ENCODE measurements around the gene THOC2. TPM values are rescaled to one million over a fixed set of nuclear protein-coding genes. Genes with fewer than 3 reads are reported as not detected.
"Not testable (repeated sequence)": the region's sequence is repeated elsewhere in the genome, so short reads cannot be mapped to it uniquely, and the experiment has no call there.

The THOC2 gene, protein sequence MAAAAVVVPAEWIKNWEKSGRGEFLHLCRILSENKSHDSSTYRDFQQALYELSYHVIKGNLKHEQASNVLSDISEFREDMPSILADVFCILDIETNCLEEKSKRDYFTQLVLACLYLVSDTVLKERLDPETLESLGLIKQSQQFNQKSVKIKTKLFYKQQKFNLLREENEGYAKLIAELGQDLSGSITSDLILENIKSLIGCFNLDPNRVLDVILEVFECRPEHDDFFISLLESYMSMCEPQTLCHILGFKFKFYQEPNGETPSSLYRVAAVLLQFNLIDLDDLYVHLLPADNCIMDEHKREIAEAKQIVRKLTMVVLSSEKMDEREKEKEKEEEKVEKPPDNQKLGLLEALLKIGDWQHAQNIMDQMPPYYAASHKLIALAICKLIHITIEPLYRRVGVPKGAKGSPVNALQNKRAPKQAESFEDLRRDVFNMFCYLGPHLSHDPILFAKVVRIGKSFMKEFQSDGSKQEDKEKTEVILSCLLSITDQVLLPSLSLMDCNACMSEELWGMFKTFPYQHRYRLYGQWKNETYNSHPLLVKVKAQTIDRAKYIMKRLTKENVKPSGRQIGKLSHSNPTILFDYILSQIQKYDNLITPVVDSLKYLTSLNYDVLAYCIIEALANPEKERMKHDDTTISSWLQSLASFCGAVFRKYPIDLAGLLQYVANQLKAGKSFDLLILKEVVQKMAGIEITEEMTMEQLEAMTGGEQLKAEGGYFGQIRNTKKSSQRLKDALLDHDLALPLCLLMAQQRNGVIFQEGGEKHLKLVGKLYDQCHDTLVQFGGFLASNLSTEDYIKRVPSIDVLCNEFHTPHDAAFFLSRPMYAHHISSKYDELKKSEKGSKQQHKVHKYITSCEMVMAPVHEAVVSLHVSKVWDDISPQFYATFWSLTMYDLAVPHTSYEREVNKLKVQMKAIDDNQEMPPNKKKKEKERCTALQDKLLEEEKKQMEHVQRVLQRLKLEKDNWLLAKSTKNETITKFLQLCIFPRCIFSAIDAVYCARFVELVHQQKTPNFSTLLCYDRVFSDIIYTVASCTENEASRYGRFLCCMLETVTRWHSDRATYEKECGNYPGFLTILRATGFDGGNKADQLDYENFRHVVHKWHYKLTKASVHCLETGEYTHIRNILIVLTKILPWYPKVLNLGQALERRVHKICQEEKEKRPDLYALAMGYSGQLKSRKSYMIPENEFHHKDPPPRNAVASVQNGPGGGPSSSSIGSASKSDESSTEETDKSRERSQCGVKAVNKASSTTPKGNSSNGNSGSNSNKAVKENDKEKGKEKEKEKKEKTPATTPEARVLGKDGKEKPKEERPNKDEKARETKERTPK (N-terminal part only)
- total RNA-seq (100 to 1,000 TPM in 1 of 9 donors, 10 to 100 TPM in 8; 30.0 to 106 (median 61.8) TPM), polyA plus RNA-seq (10 to 100 TPM; 58.6 to 98.2 (median 65.0) TPM)
- long read RNA-seq, donor 1, partial matches to known transcripts, result 0 of 6 reads
- long read RNA-seq, donor 1, other reads (novel, unspliced or antisense), result 0 of 6 reads
- long read RNA-seq, donor 2, transcript THOC2-211 (3 exons, 689 nt), result major isoform, 13 of 24 reads
- long read RNA-seq, donor 2, partial matches to known transcripts, result 9 of 24 reads
- long read RNA-seq, donor 2, other reads (novel, unspliced or antisense), result 0 of 24 reads
- long read RNA-seq, donor 3, partial matches to known transcripts, result 9 of 11 reads
- long read RNA-seq, donor 3, other reads (novel, unspliced or antisense), result 0 of 11 reads
- long read RNA-seq, donor 4, partial matches to known transcripts, result 21 of 23 reads
- long read RNA-seq, donor 4, other reads (novel, unspliced or antisense), result 2 of 23 reads
- long read RNA-seq, donor 5, full-length matches to known transcripts, result 2 of 30 reads
- long read RNA-seq, donor 5, partial matches to known transcripts, result 18 of 30 reads
- long read RNA-seq, donor 5, other reads (novel, unspliced or antisense), result 10 of 30 reads
- long read RNA-seq, donor 6, partial matches to known transcripts, result 19 of 23 reads
- long read RNA-seq, donor 6, other reads (novel, unspliced or antisense), result 4 of 23 reads
- long read RNA-seq, donor 7, full-length matches to known transcripts, result 14 of 14 reads
- long read RNA-seq, donor 7, partial matches to known transcripts, result 0 of 14 reads
- long read RNA-seq, donor 7, other reads (novel, unspliced or antisense), result 0 of 14 reads
- long read RNA-seq, donor 8, transcript THOC2-211 (3 exons, 689 nt), result major isoform, 7 of 9 reads
- long read RNA-seq, donor 8, partial matches to known transcripts, result 0 of 9 reads
- long read RNA-seq, donor 8, other reads (novel, unspliced or antisense), result 0 of 9 reads
- long read RNA-seq, donor 9, transcript THOC2-211 (3 exons, 689 nt), result major isoform, 9 of 17 reads
- long read RNA-seq, donor 9, partial matches to known transcripts, result 5 of 17 reads
- long read RNA-seq, donor 9, other reads (novel, unspliced or antisense), result 0 of 17 reads
- long read RNA-seq, donor 10, partial matches to known transcripts, result 0 of 4 reads
- long read RNA-seq, donor 10, other reads (novel, unspliced or antisense), result 0 of 4 reads

DNA sequence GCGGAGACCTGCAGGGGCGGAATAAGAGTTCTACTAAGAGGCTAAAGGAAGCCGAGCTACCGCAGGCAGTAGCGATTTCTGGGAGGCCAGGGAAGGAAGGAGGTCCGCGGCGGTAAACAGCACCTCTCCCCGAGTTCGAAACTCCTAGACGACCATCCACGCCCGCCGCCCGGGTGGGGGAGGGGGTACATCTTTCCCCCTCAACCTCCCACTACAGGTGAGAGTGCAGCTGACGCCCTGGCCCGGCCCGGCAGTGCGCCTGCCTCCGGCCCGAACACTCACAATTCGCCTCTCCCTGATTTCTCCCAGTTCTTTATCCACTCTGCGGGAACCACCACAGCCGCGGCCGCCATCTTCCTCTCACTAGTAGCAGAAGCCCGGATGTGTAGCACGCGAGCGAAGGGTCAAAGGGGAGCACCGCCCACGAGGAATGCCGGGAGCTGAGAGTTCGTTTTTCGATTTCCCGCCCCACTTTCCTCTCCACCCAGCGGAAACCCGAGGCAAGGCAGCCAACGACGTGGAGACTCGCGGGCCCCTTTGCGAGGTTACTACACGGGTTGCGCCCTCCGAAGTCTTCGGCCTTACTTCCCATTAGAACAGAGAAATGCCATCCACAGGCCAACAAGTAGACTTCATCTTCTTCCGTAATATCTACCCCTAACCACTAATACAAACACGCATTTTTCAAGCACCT lies at the start of gene THOC2:
Gene THOC2 (minus strand): TSS at position 383 of the 694 bp plus-strand sequence. CDS start 30 bp downstream, at position 353.
- WGBS, 4 donors, result 0 to 48% (median 18%) methylated on average over 9 to 49 of the region's 49 CpGs
- TF ChIP-seq, protein P1, sequence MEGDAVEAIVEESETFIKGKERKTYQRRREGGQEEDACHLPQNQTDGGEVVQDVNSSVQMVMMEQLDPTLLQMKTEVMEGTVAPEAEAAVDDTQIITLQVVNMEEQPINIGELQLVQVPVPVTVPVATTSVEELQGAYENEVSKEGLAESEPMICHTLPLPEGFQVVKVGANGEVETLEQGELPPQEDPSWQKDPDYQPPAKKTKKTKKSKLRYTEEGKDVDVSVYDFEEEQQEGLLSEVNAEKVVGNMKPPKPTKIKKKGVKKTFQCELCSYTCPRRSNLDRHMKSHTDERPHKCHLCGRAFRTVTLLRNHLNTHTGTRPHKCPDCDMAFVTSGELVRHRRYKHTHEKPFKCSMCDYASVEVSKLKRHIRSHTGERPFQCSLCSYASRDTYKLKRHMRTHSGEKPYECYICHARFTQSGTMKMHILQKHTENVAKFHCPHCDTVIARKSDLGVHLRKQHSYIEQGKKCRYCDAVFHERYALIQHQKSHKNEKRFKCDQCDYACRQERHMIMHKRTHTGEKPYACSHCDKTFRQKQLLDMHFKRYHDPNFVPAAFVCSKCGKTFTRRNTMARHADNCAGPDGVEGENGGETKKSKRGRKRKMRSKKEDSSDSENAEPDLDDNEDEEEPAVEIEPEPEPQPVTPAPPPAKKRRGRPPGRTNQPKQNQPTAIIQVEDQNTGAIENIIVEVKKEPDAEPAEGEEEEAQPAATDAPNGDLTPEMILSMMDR (IDR thresholded peaks at IDR 0.05), result peak; percentile 9 to 63 (median 45)
- TF ChIP-seq POLR2A (IDR thresholded peaks at IDR 0.05), result peak in 1 of 2 donors; percentile 37
- intact Hi-C loops (cut with DNase I), result no loop called here

DNA sequence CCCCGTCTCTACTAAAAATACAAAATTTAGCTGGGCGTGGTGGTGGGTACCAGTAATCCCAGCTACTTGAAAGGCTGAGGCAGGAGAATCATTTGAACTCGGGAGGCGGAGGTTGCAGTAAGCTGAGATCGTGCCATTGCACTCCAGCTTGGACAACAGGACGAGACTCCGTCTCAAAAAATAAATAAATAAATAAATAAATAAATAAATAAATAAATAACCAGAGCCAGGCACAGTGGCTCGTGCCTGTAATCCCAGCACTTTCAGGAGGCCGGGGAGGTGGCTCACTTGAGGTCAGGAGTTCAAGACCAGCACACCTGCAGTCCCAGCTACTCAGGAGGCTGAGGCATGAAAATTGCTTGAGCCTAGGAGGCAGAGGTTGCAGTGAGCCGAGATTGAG lies 48.9 kb upstream of the THOC2 start:
- H3K27me3 ChIP-seq; H3K4me3 ChIP-seq; intact Hi-C loops (cut with DNase I); H3K36me3 ChIP-seq (replicated peaks in 1 of 2); DNase-seq; H3K27ac ChIP-seq; H3K9me3 ChIP-seq (replicated peaks in 1 of 3); H3K4me1 ChIP-seq (replicated peaks in 1 of 2): not testable (repeated sequence)
- WGBS, 4 donors, result 84 to 92% (median 89%) methylated on average over 10 of the region's 10 CpGs

More for the DNA sequence above, at the start of gene THOC2:
- Histone ChIP-seq H3K27ac (peak within 1 kb of the TSS in 4 of 5 donors; percentile 54 to 89 (median 70)), H3K4me1 (replicated peaks in 1 of 2) (peaks cover 0 to 6% of the 10 kb centered on the region in 2 donors), H3K9me3 (replicated peaks in 1 of 3) (no peaks in the 10 kb centered on the region), H3K27me3 (no peaks in the 10 kb centered on the region), H3K4me3 (peak within 1 kb of the TSS; percentile 22 to 72 (median 59)), H3K36me3 (replicated peaks in 1 of 2) (no peaks in the 10 kb centered on the region)
- DNase-seq, result peak; percentile 79 to 94 (median 89)

DNA sequence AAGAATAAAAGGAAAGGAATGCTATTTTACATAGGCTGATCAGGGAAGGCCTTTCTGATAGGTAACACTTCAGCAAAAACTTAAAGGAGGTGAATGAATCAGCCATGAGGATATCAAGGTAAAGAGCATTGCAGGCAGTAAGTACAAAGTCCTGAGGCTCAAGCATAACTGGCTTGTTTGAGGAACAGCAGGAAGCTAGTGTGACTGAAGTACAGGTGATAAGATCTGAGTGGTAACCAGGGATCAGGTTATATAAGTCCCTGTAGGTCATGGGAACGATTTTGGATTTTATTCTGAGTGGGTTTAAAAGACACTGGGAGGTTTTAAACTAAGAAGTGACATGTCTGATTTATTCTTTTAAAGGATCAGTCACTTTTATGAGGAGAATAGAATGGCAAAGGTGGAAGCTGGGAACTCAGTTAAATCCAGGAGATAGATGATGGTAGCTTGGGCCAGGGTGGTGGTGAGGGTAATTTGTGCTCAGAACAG lies 47.1 kb upstream of the THOC2 start:
- Histone ChIP-seq H3K4me3 (no peak overlapping the region), H3K27me3 (no peaks in the 10 kb centered on the region), H3K4me1 (replicated peaks in 1 of 2) (no peaks in the 10 kb centered on the region), H3K36me3 (replicated peaks in 1 of 2) (no peaks in the 10 kb centered on the region), H3K9me3 (replicated peaks in 1 of 3) (no peaks in the 10 kb centered on the region), H3K27ac (no peak overlapping the region)
- 15 to 32% (median 21%) methylated on average over 1 of the region's 1 CpG for WGBS, 4 donors
- TF ChIP-seq, protein P1 (IDR thresholded peaks at IDR 0.05), result no peak
- TF ChIP-seq POLR2A (IDR thresholded peaks at IDR 0.05), result no peak
- DNase-seq, result no peak
- intact Hi-C loops (cut with DNase I), result no loop called here

All from adrenal gland (tissue), 19 donors.